BJ (cell line): ENCODE measurements around the gene RRP1B. TPM values are rescaled to one million over a fixed set of nuclear protein-coding genes. Genes with fewer than 3 reads are reported as not detected.

Experiments
- CTCF ChIA-PET: fragments of 350-600 bp; formaldehyde crosslinking; extraction: SDS; loops from one replicate; lab custom pipeline; 2021; ENCODE audit warnings: antibody characterized with exemption, inconsistent platforms; lab: Yijun Ruan, JAX
- POLR2A ChIA-PET: fragments of 300-600 bp; sonication (Branson Sonifier 250); formaldehyde crosslinking; extraction: SDS; loops from one replicate; lab custom pipeline; 2021; ENCODE audit warnings: antibody characterized with exemption; lab: Charles Lee
- DNase-seq: peaks from one replicate; pipeline ENCODE4 v3.0.0-alpha.2; 2011; ENCODE audit warnings: low read depth
- H3K27me3 ChIP-seq: 2 replicates; pipeline ENCODE4 v1.6.0; 2011; ENCODE audit warnings: low read length; ENCODE audit not compliant: control insufficient read depth, insufficient read depth
- H3K36me3 ChIP-seq: 2 replicates; pipeline ENCODE4 v1.5.1; 2011; ENCODE audit warnings: low read length; ENCODE audit not compliant: control insufficient read depth, insufficient read depth
- H3K4me3 ChIP-seq: 2 replicates; pipeline ENCODE4 v1.5.1; 2011; ENCODE audit warnings: low read depth, mild to moderate bottlenecking, control low read depth, low read length
- CTCF ChIP-seq: IDR thresholded peaks from 2 replicates; pipeline ENCODE4 v1.5.1; 2011; ENCODE audit warnings: low read depth, mild to moderate bottlenecking, control low read depth, inconsistent platforms, low read length, moderate library complexity; ENCODE audit not compliant: insufficient read depth
- polyA plus RNA-seq: library from polyadenylated mRNA; depleted of rRNA; stranded (reverse); fragments of >200 nt; gene quantifications from 2 replicates; pipeline ENCODE4 v1.2.3, GENCODE V29; 2011

RRP1B gene
- polyA plus RNA-seq, 1 experiment, result 11.6 TPM

GRCh38 chr21:43643193-43643592 lies 16.2 kb upstream of the RRP1B start:
- TF ChIP-seq CTCF, result no peak
- DNase-seq, result no peak
- CTCF ChIA-PET, result no interaction called here
- POLR2A ChIA-PET, result no interaction called here
- Histone ChIP-seq H3K27me3 (no peaks in the 10 kb centered on the region), H3K36me3 (no peaks in the 10 kb centered on the region), H3K4me3 (no peak overlapping the region)

DNA sequence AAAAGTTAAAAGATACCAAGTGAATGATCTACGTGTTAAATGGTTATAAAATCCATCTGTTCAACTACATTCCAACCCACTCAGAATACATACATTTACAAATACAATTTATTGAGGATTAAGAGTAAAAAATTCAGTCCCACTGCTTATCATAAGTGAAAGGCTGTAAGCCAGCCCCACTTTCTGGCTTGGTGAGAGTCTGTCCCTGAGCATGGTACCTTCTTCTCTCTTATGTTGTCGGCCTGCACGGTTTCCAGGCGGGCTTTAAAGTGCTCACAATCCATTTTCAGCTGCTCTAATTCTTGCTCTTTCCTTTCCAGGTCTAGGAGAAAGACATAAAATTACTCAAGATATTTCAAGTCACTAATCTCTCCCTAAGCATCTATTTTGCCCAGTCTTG lies 15.3 kb upstream of the RRP1B start:
- DNase-seq, result no peak
- Histone ChIP-seq H3K36me3 (no peaks in the 10 kb centered on the region), H3K27me3 (no peaks in the 10 kb centered on the region), H3K4me3 (no peak overlapping the region)
- ChIA-PET POLR2A (no interaction called here), CTCF (interaction anchor here (1.9 to 3.0 kb wide), 4 partner anchors 10 to 58 kb away, joined by 6 to 12 read pairs (median 8); no protein-coding TSS in a partner anchor)
- TF ChIP-seq CTCF, result no peak

GRCh38 chr21:43644609-43645008 lies 14.8 kb upstream of the RRP1B start:
- CTCF ChIA-PET, result interaction anchor here (0.9 to 3.0 kb wide), 10 partner anchors 11 to 433 kb away, joined by 3 to 12 read pairs (median 6); no protein-coding TSS in a partner anchor
- no peak for DNase-seq
- Histone ChIP-seq H3K27me3 (no peaks in the 10 kb centered on the region), H3K36me3 (no peaks in the 10 kb centered on the region), H3K4me3 (no peak overlapping the region)
- POLR2A ChIA-PET, result no interaction called here
- TF ChIP-seq CTCF, result no peak

GRCh38 chr21:43645136-43645891 lies 14.0 kb upstream of the RRP1B start:
- Histone ChIP-seq H3K4me3 (no peak overlapping the region), H3K27me3 (no peaks in the 10 kb centered on the region), H3K36me3 (no peaks in the 10 kb centered on the region)
- CTCF ChIA-PET, result interaction anchor here (0.7 to 3.0 kb wide), 22 partner anchors 12 to 457 kb away, joined by 3 to 12 read pairs (median 4); no protein-coding TSS in a partner anchor
- POLR2A ChIA-PET, result interaction anchor here (0.5 kb wide), 1 partner anchor 62 kb away, joined by 10 read pairs; no protein-coding TSS in a partner anchor
- DNase-seq, result no peak
- peak; percentile 65 for TF ChIP-seq CTCF

GRCh38 chr21:43645976-43646375 lies 13.4 kb upstream of the RRP1B start:
- Histone ChIP-seq H3K4me3 (no peak overlapping the region), H3K36me3 (no peaks in the 10 kb centered on the region), H3K27me3 (no peaks in the 10 kb centered on the region)
- ChIA-PET CTCF (interaction anchor here (0.7 to 3.0 kb wide), 19 partner anchors 11 to 457 kb away, joined by 3 to 12 read pairs (median 4); no protein-coding TSS in a partner anchor), POLR2A (interaction anchor here (0.5 kb wide), 1 partner anchor 61 kb away, joined by 10 read pairs; no protein-coding TSS in a partner anchor)
- DNase-seq, result no peak
- no peak for TF ChIP-seq CTCF
